Common myeloid progenitor, CD34-positive (primary cell): ENCODE results near the gene NPHP3. TPM values are rescaled to one million over a fixed set of nuclear protein-coding genes. Genes with fewer than 3 reads are reported as not detected.
A peak's percentile ranks its signal among the peaks of the same experiment; 100 is the strongest.
"Not testable (repeated sequence)": the region's sequence is repeated elsewhere in the genome, so short reads cannot be mapped to it uniquely, and the experiment has no call there.

Experiments used
- CTCF ChIA-PET: fragments of 350-600 bp; sonication (Branson Sonifier 250); formaldehyde crosslinking; loops from one replicate; lab custom pipeline; 2021; ENCODE audit warnings: antibody characterized with exemption; lab: Charles Lee
- POLR2A ChIA-PET: fragments of 350-600 bp; sonication (Branson Sonifier 250); formaldehyde crosslinking; loops from one replicate; lab custom pipeline; 2021; ENCODE audit warnings: antibody characterized with exemption; lab: Charles Lee
- DNase-seq, 3 donors: peaks; one replicate each; pipeline versions ENCODE4 v3.0.0 to v3.0.0-alpha.2; 2013
- H3K27ac ChIP-seq, 2 experiments: 1 replicate in 1 of 2; 2 replicates in 1 of 2; pipeline ENCODE4 v1.7.0; 2013; ENCODE audit warnings: inconsistent platforms in 2 of 2, low read length in 2 of 2, mild to moderate bottlenecking in 2 of 2, low read depth in 1 of 2, moderate library complexity in 1 of 2; ENCODE audit not compliant: severe bottlenecking in 2 of 2, insufficient read depth in 1 of 2, poor library complexity in 1 of 2
- H3K27me3 ChIP-seq, 5 experiments: replicated peaks in 2 of 5; 1 replicate in 3 of 5; 2 replicates in 2 of 5; pipeline versions ENCODE4 v1.6.1 to v1.7.0; 2013; ENCODE audit warnings: low read length in 4 of 5, mild to moderate bottlenecking in 2 of 5, moderate library complexity in 2 of 5, inconsistent platforms in 1 of 5; ENCODE audit not compliant: insufficient read depth in 5 of 5, control insufficient read depth in 4 of 5
- H3K36me3 ChIP-seq, 4 experiments: 1 replicate in 2 of 4; 2 replicates in 2 of 4; pipeline versions ENCODE4 v1.6.1 to v1.7.0; 2013; ENCODE audit warnings: low read length in 3 of 4, control low read depth in 1 of 4, mild to moderate bottlenecking in 1 of 4; ENCODE audit not compliant: control insufficient read depth in 4 of 4, insufficient read depth in 4 of 4
- H3K4me1 ChIP-seq, 4 experiments: 1 replicate in 3 of 4; 2 replicates in 1 of 4; pipeline versions ENCODE4 v1.6.1 to v1.7.1; 2013; ENCODE audit warnings: low read length in 3 of 4, mild to moderate bottlenecking in 3 of 4, control low read depth in 1 of 4, inconsistent platforms in 1 of 4, moderate library complexity in 1 of 4; ENCODE audit not compliant: control insufficient read depth in 4 of 4, insufficient read depth in 4 of 4; ENCODE audit errors: control extremely low read depth in 1 of 4
- H3K4me3 ChIP-seq, 7 experiments: 1 replicate in 4 of 7; 2 replicates in 3 of 7; pipeline versions ENCODE4 v1.5.1 to v1.7.0; 2013; ENCODE audit warnings: mild to moderate bottlenecking in 7 of 7, low read length in 6 of 7, moderate library complexity in 6 of 7, inconsistent platforms in 2 of 7, low read depth in 2 of 7, control low read depth in 1 of 7; ENCODE audit not compliant: insufficient read depth in 4 of 7, control insufficient read depth in 1 of 7; ENCODE audit errors: extremely low read depth in 1 of 7
- H3K9me3 ChIP-seq, 5 experiments: 1 replicate in 4 of 5; 2 replicates in 1 of 5; pipeline versions ENCODE4 v1.6.1 to v1.7.1; 2013; ENCODE audit warnings: low read length in 4 of 5, mild to moderate bottlenecking in 2 of 5, inconsistent platforms in 1 of 5, low read depth in 1 of 5, moderate library complexity in 1 of 5; ENCODE audit not compliant: control insufficient read depth in 4 of 5, insufficient read depth in 2 of 5; ENCODE audit errors: control extremely low read depth in 1 of 5
- WGBS: methylation state at CpG from one replicate; pipeline ENCODE4 v1.1.5; 2013; ENCODE audit not compliant: insufficient coverage; 5-methylcytosine and 5-hydroxymethylcytosine counted together
- polyA plus RNA-seq: library from polyadenylated mRNA; unstranded; fragments of 120-200 nt; gene quantifications from one replicate; pipeline ENCODE4 v1.2.1, GENCODE V29; 2013

Gene NPHP3
- 43.6 TPM for polyA plus RNA-seq

GRCh38 chr3:132722165-132723023, at the start of gene NPHP3:
TSS of gene NPHP3 (minus strand) at chr3:132722409. CDS start at chr3:132722355, 54 bp downstream.
- Histone ChIP-seq H3K36me3 (peaks cover 6 to 14% (median 6%) of the 10 kb centered on the region in 4 experiments), H3K27ac (peak within 1 kb of the TSS; percentile 50 to 86), H3K9me3 (no peaks in the 10 kb centered on the region), H3K27me3 (no peaks in the 10 kb centered on the region), H3K4me1 (peaks cover 3 to 24% (median 18%) of the 10 kb centered on the region in 4 experiments), H3K4me3 (peak within 1 kb of the TSS; percentile 82 to 94 (median 89))
- peak; percentile 93 to 96 (median 96) for DNase-seq
- ChIA-PET POLR2A (interaction anchor here (0.6 kb wide), 1 partner anchor 1026 kb away, joined by 3 read pairs; no protein-coding TSS in a partner anchor), CTCF (interaction anchor here (0.6 to 1.2 kb wide), 3 partner anchors 318 to 666 kb away, joined by 3 read pairs; no protein-coding TSS in a partner anchor)
- WGBS, result under 1% methylated on average over 65 of the region's 96 CpGs

GRCh38 chr3:132758740-132759139, 36.5 kb upstream of the NPHP3 start:
- CTCF ChIA-PET, result no interaction called here
- 89% methylated on average over 1 of the region's 2 CpGs for WGBS
- Histone ChIP-seq H3K27me3 (no peaks in the 10 kb centered on the region), H3K9me3 (no peaks in the 10 kb centered on the region), H3K4me3 (no peak overlapping the region), H3K4me1 (no peaks in the 10 kb centered on the region), H3K27ac (no peak overlapping the region), H3K36me3 (no peaks in the 10 kb centered on the region)
- peak; percentile 8 to 31 (median 10) for DNase-seq
- POLR2A ChIA-PET, result no interaction called here

GRCh38 chr3:132756108-132756650, 34.0 kb upstream of the NPHP3 start:
- DNase-seq, result peak; percentile 2 to 15 (median 3)
- ChIA-PET POLR2A (no interaction called here), CTCF (no interaction called here)
- no peak overlapping the region for H3K4me3 ChIP-seq
- no peak overlapping the region for H3K27ac ChIP-seq
- H3K27me3 ChIP-seq, result no peaks in the 10 kb centered on the region
- WGBS, result 100% methylated on average over 2 of the region's 3 CpGs
- no peaks in the 10 kb centered on the region for H3K4me1 ChIP-seq
- no peaks in the 10 kb centered on the region for H3K36me3 ChIP-seq
- H3K9me3 ChIP-seq, result no peaks in the 10 kb centered on the region

GRCh38 chr3:132753946-132754345, 31.7 kb upstream of the NPHP3 start:
- Histone ChIP-seq H3K4me3 (no peak overlapping the region), H3K4me1 (no peaks in the 10 kb centered on the region), H3K27me3 (no peaks in the 10 kb centered on the region), H3K36me3 (no peaks in the 10 kb centered on the region), H3K9me3 (no peaks in the 10 kb centered on the region), H3K27ac (no peak overlapping the region)
- ChIA-PET CTCF (no interaction called here), POLR2A (no interaction called here)
- no peak for DNase-seq

GRCh38 chr3:132749786-132750185, 27.6 kb upstream of the NPHP3 start:
- Histone ChIP-seq H3K27ac (no peak overlapping the region), H3K4me1 (no peaks in the 10 kb centered on the region), H3K9me3 (no peaks in the 10 kb centered on the region), H3K36me3 (no peaks in the 10 kb centered on the region), H3K4me3 (no peak overlapping the region), H3K27me3 (no peaks in the 10 kb centered on the region)
- ChIA-PET CTCF (no interaction called here), POLR2A (no interaction called here)
- no CpG with 5 or more reads among the region's 1 CpG for WGBS
- DNase-seq, result no peak

- H3K27ac ChIP-seq, H3K27me3 ChIP-seq, H3K4me3 ChIP-seq, H3K9me3 ChIP-seq, H3K36me3 ChIP-seq, H3K4me1 ChIP-seq, POLR2A ChIA-PET, DNase-seq: not testable (repeated sequence)
- 96% methylated on average over 9 of the region's 9 CpGs for WGBS
- CTCF ChIA-PET, result interaction anchor here (1.2 kb wide), 1 partner anchor 15 kb away, joined by 3 read pairs; no protein-coding TSS in a partner anchor
Measured at GRCh38 chr3:132746720-132747119, 24.5 kb upstream of the NPHP3 start.

GRCh38 chr3:132738314-132738713, 16.1 kb upstream of the NPHP3 start:
- no peaks in the 10 kb centered on the region for H3K4me1 ChIP-seq
- CTCF ChIA-PET, result interaction anchor here (1.4 to 1.6 kb wide), 2 partner anchors 9 to 12 kb away, joined by 3 to 4 read pairs; no protein-coding TSS in a partner anchor
- no peaks in the 10 kb centered on the region for H3K9me3 ChIP-seq
- no peak overlapping the region for H3K4me3 ChIP-seq
- POLR2A ChIA-PET, result no interaction called here
- no peaks in the 10 kb centered on the region for H3K36me3 ChIP-seq
- WGBS, result no CpG with 5 or more reads among the region's 1 CpG
- DNase-seq, result no peak
- no peak overlapping the region for H3K27ac ChIP-seq
- no peaks in the 10 kb centered on the region for H3K27me3 ChIP-seq
